HPDE6-E6E7 (cell line): ENCODE results near the gene ANHX.

Experiments
- DNase-seq: peaks from one replicate; pipeline ENCODE4 v3.0.0; 2011; ENCODE audit warnings: missing footprints; ENCODE audit errors: extremely low spot score

ANHX gene

DNA sequence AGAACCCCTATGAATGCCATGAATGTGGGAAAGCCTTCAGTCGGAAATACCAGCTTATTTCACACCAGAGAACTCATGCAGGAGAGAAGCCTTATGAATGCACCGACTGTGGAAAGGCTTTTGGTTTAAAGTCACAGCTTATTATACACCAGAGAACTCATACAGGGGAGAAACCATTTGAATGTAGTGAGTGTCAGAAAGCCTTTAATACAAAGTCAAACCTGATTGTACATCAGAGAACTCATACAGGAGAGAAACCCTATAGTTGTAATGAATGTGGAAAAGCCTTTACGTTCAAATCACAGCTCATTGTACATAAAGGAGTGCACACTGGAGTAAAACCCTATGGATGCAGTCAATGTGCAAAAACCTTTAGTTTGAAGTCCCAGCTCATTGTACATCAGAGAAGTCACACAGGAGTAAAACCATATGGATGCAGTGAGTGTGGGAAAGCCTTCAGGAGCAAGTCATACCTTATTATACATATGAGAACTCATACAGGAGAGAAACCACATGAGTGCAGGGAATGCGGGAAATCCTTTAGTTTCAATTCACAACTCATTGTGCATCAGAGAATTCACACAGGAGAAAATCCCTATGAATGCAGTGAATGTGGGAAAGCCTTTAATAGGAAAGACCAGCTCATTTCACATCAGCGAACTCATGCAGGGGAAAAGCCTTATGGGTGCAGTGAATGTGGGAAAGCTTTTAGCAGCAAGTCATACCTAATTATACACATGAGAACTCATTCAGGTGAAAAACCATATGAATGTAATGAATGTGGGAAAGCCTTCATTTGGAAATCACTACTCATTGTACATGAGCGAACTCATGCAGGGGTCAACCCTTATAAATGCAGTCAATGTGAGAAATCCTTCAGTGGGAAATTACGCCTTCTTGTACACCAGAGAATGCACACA, 32.1 kb downstream of the ANHX start:
- no peak for DNase-seq

DNA sequence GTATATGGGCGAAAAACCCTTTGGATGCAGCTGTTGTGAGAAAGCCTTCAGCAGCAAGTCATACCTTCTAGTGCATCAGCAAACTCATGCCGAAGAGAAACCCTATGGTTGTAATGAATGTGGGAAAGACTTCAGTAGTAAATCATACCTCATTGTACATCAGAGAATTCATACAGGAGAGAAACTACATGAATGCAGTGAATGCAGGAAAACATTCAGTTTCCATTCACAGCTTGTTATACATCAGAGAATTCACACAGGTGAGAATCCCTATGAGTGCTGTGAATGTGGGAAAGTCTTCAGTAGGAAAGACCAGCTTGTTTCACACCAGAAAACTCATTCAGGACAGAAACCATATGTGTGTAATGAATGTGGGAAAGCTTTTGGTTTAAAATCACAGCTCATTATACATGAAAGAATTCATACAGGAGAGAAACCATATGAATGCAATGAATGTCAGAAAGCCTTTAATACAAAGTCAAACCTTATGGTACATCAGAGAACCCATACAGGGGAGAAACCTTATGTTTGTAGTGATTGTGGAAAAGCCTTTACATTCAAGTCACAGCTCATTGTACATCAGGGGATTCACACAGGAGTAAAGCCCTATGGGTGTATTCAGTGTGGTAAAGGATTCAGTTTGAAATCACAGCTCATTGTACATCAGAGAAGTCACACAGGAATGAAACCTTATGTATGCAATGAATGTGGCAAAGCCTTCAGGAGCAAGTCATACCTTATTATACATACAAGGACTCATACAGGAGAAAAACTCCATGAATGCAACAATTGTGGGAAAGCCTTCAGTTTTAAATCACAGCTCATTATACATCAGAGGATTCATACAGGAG, 33.0 kb downstream of the ANHX start:
- no peak for DNase-seq

DNA sequence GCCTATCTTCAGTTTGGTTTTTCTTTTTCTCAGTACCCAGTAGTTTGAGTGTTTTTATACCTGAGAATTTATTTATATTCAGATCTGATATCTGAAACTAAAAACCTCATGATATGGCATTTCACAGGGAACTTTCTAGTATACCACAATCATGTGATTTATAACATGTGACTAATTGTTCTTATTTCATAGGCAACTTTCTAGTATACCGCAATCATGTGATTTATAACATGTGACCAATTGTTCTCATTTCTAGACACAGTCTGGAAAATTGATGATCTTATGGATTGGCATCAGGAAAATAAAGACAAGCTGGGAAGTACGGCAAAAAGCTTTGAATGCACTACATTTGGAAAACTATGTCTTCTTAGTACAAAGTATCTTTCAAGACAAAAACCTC, 33.8 kb downstream of the ANHX start:
- no peak for DNase-seq

DNA sequence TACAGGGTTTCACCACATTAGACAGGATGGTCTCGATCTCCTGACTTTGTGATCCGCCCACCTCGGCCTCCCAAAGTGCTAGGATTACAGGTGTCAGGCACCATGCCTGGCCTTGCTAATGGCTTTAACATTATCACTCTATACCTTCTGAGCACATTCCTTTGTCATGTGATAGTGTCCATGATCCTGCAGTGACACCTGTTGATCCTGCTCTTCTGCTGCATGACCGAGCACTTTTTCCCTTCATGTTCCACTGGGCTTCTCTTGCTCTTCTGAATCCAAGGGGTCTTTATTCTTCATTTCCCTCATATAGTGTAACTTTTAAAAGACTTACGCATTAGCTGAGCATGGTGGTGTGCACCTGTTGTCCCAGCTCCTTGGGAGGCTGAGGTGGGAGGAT, 42.8 kb downstream of the ANHX start:
- DNase-seq = no peak

DNA sequence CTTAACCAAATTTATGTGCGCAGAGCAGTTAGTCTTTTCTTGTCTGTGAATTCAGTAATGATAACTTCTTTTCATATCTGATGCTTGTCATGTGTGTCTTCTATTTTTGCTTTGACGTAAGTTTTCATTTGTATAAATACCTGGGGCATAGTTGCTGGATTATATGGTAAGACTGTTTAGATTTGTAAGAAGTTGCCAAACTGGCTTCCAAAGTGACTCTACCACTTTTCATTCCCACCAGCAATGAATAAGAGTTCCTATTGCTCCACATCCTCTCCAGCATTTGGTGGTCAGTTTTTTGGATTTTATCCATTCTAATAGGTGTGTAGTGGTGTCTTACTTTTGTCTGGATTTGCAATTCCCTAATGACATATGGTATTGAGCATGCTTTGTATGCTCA, 45.5 kb downstream of the ANHX start:
- DNase-seq = no peak

DNA sequence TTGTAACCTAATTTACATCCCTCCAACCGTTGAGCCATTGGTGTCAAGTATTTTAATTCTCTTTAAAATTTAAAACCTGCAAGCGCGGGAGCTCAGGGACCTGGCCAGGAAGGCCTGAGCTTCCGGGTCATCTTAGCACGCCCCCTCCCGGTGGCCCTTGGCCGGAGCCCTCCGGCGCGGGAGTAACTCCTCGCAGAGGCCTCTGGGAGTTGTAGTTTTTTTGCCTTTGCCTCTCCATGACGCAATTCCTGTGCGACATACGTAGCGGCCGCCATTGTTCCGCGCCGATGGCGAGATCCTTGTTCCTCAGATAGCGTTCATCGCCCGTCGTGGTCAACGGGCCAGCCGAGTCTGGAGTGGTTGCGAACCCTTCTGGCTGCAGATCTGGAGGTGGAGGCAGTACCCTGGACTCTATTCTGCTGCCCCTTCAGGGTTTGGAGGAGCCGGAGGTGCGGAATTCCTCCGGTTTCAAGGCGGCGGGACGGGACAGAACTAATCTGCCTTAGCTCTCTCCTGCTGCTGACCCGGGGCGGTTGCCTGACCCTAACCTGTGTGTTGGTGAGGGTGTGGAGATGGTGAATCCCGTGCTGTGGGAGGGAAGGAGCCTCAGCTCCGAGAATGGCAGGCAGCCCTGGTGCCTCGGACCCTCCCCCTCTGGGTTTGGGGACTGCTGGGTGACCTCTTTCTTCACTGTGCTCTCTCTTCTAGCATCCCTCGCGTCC, 54.3 kb downstream of the ANHX start, which contains the start of gene ZNF268:
Gene ZNF268 (plus strand): TSS at position 258 of the 722 bp plus-strand sequence. CDS start 503 bp downstream, outside the sequence.
- peak; percentile 84 for DNase-seq

DNA sequence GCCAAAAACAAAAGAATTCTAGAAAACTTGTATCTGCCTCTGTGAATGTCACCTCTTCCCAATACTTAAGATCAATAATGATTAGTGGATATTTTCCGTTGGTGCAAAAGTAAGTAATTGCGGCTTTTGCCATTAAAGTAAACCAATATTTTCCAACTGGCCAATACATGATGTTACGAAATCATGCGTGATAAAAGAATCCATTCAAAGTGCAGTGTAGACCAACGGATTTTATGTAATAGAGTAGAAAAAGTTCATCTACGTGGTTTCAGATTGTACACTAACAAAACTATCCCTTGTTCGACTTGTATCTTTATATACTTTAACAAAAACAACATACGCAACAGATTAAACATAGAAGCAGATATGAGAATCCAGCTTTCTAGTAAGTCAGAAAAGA, 55.0 kb downstream of the ANHX start:
- DNase-seq = no peak

DNA sequence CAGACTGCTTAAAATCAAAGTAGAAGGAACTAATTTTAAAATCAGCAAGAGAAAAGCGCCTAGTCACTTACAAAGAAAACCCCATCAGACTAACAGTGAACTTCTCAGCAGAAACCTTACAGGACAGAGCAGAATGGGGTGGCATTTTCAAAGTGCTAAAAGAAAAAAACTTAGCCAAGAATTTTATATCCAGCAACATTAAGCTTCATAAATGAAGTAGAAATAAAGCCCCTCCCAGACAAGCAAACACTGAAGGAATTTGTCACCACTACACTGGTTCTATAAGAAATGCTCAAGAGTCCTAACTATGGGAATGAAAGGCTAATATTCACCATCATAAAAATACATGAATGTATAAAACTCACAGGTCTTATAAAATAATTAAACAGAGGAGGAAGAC, 60.8 kb downstream of the ANHX start:
- no peak for DNase-seq

DNA sequence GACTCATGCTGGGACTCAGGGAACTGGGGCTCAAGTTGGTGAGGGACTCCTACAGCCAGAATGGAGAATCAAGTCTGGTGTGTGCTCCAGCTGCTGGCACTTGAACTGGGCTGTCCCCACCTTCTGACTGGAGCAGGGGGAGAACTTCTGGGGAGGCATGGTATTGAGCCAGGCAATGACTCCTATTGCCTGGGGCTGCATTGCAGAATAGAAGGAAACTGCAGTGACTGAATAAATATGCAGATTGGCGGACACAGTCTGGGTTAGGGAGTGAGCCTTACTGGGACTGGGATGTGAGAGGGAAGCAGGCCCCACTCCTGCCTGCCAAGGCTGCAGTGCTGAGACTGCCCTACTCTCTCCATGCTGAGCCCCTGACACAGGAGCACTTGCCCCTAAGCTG, 63.2 kb downstream of the ANHX start:
- DNase-seq = no peak
